PC-9 (cell line): ENCODE results near the gene ITGA5.

ENCODE experiments used
- CTCF ChIP-seq: fragments of 200-600 bp; sonication (generic); conservative IDR thresholded peaks from 2 replicates; pipeline ENCODE4 v1.6.1; 2017; ENCODE audit warnings: mixed run types, antibody characterized with exemption, mild to moderate bottlenecking, moderate library complexity
- EZH2 ChIP-seq: fragments of 200-600 bp; sonication (generic); IDR thresholded peaks from 2 replicates; pipeline ENCODE4 v1.8.0; 2017; ENCODE audit warnings: antibody characterized with exemption, low read depth

GRCh38 chr12:54394986-54395385 lies 24.1 kb downstream of the ITGA5 start:
- TF ChIP-seq CTCF (no peak), EZH2 (no peak)
